Measurements from ENCODE around the gene KRT17.

GRCh38 chr17:41575336-41575735 is 49.0 kb downstream of the KRT17 start:
- TF ChIP-seq POLR2A (IDR thresholded peaks at IDR 0.05) (no peak), CTCF (IDR thresholded peaks at IDR 0.05) (no peak), EP300 (IDR thresholded peaks at IDR 0.05) (no peak)
